Activated T-cell treated with anti-CD3 and anti-CD28 coated beads, Interleukin-2, amount 50 U/mL, for 4 hours (primary cell): Measurements from ENCODE around the gene PCAT7. TPM values are rescaled to one million over a fixed set of nuclear protein-coding genes. Genes with fewer than 3 reads are reported as not detected.
"Not testable (repeated sequence)": the region's sequence is repeated elsewhere in the genome, so short reads cannot be mapped to it uniquely, and the experiment has no call there.

ENCODE experiments used
- ATAC-seq, 2 donors: fragments of 200-7000 bp; cut with Tn5 transposase; one replicate each; pipeline ENCODE4 v1.10.0; 2021
- DNase-seq: peaks from one replicate; pipeline ENCODE4 v3.0.0-alpha.2; 2020
- H3K27me3 Mint-ChIP-seq: one replicate; pipeline ENCODE4 v1.8.0; 2021; ENCODE audit warnings: low read depth, mixed read lengths
- H3K36me3 Mint-ChIP-seq: one replicate; pipeline ENCODE4 v1.8.0; 2022; ENCODE audit warnings: mixed read lengths; ENCODE audit not compliant: insufficient read depth
- H3K4me1 Mint-ChIP-seq: one replicate; pipeline ENCODE4 v1.8.0; 2021; ENCODE audit warnings: low read depth, mixed read lengths
- H3K4me3 Mint-ChIP-seq: one replicate; pipeline ENCODE4 v1.8.0; 2021; ENCODE audit warnings: mild to moderate bottlenecking, moderate library complexity, mixed read lengths
- H3K9me3 Mint-ChIP-seq: one replicate; pipeline ENCODE4 v1.8.0; 2021; ENCODE audit warnings: mixed read lengths
- total RNA-seq, 3 donors: library from RNA; stranded (reverse); gene quantifications; one replicate each; pipeline ENCODE4 v1.2.1, GENCODE V29; 2021

Gene PCAT7
- total RNA-seq, 3 donors from 2014 or later: not detected

GRCh38 chr9:94577036-94577435, 22.2 kb downstream of the PCAT7 start:
- Mint-ChIP-seq H3K4me3 (no peak overlapping the region), H3K36me3 (no peaks in the 10 kb centered on the region), H3K9me3 (no peaks in the 10 kb centered on the region), H3K4me1 (no peaks in the 10 kb centered on the region), H3K27me3 (peaks cover 15% of the 10 kb centered on the region)
- no peak for DNase-seq
- no peak for ATAC-seq

DNA sequence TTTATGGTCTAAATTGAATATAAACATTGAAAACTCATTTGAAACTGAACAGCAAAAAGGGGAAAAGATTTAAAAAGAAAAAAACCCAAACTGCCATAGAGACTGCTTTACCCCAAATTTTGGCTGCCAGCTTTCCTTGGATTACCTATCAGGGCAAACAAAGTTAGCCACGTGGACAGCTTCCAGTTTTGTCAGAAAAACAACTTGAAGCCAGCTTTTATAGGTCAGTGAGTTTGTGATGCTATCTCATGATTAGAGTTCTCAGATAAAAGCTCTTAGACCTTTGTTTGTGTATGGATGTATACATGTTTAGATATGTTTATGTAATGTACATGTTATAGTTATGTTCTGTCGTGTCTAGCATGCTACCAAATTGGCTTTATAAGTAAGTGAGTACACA, 22.7 kb downstream of the PCAT7 start:
- H3K36me3 Mint-ChIP-seq: no peaks in the 10 kb centered on the region
- no peak for DNase-seq
- ATAC-seq: no peak
- H3K4me3 Mint-ChIP-seq: no peak overlapping the region
- no peaks in the 10 kb centered on the region for H3K9me3 Mint-ChIP-seq
- peaks cover 10% of the 10 kb centered on the region for H3K27me3 Mint-ChIP-seq
- H3K4me1 Mint-ChIP-seq: no peaks in the 10 kb centered on the region

DNA sequence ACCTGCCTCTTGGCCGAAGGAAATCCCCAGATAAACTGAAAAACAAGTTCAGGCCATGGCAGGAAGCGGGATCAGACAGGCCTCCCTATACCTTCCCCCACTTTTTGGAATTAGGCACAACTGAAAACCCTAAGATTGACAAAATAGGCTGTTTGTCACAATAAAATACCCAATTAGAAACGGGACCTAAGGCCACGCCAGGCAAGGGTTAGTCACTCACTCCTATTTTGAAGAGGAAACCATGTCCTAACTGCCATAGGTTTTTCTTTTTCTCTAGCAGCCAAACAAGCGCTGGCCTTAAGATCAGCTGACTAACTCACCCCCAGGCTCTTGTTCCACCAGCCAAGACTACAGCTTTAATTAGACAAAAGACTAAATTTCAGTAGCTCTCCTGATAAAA, 26.8 kb downstream of the PCAT7 start:
- no peak for DNase-seq
- Mint-ChIP-seq H3K9me3 (no peaks in the 10 kb centered on the region), H3K4me1 (peaks cover 17% of the 10 kb centered on the region), H3K36me3 (no peaks in the 10 kb centered on the region), H3K27me3 (peaks cover 2% of the 10 kb centered on the region), H3K4me3 (no peak overlapping the region)
- ATAC-seq: no peak

GRCh38 chr9:94584555-94584954, 29.7 kb downstream of the PCAT7 start:
- Mint-ChIP-seq H3K4me1 (peaks cover 17% of the 10 kb centered on the region), H3K9me3 (no peaks in the 10 kb centered on the region), H3K27me3 (peaks cover 10% of the 10 kb centered on the region), H3K4me3 (no peak overlapping the region), H3K36me3 (no peaks in the 10 kb centered on the region)
- DNase-seq (no peak), ATAC-seq (peak in 1 of 2 donors; percentile 62)

DNA sequence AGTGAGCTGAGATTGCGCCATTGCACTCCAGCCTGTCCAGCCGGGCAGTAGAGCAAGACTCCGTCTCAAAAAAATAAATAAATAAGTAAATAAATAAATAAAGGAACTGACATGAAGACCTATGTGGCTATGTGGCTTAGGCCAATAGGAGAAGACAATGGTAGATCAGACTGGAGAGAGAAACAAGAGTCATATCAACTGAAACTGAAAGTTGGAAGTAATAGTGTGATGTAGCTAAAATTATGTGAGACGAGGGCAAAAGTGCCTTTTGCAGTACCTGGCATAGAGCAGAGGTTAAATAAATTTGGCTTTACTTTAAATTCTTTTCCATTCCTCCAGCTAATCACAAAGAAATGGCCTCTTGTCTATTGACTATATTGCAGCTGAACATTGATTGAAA, 31.4 kb downstream of the PCAT7 start:
- H3K36me3 Mint-ChIP-seq: no peaks in the 10 kb centered on the region
- peaks cover 17% of the 10 kb centered on the region for H3K4me1 Mint-ChIP-seq
- peak in 1 of 2 donors; percentile 53 for ATAC-seq

GRCh38 chr9:94586814-94587213, 31.9 kb downstream of the PCAT7 start:
- Mint-ChIP-seq H3K4me3 (no peak overlapping the region), H3K9me3 (no peaks in the 10 kb centered on the region), H3K27me3 (peaks cover 13% of the 10 kb centered on the region), H3K36me3 (no peaks in the 10 kb centered on the region), H3K4me1 (peaks cover 17% of the 10 kb centered on the region)
- no peak for DNase-seq
- ATAC-seq: no peak

More for the DNA sequence above, 31.4 kb downstream of the PCAT7 start:
- DNase-seq: no peak
- H3K4me3 Mint-ChIP-seq: no peak overlapping the region
- no peaks in the 10 kb centered on the region for H3K9me3 Mint-ChIP-seq
- H3K27me3 Mint-ChIP-seq: peaks cover 13% of the 10 kb centered on the region

GRCh38 chr9:94588681-94589080, 33.8 kb downstream of the PCAT7 start:
- H3K4me3 Mint-ChIP-seq: no peak overlapping the region
- H3K9me3 Mint-ChIP-seq: no peaks in the 10 kb centered on the region
- H3K27me3 Mint-ChIP-seq: peaks cover 13% of the 10 kb centered on the region
- peaks cover 17% of the 10 kb centered on the region for H3K4me1 Mint-ChIP-seq
- ATAC-seq (no peak), DNase-seq (no peak)
- no peaks in the 10 kb centered on the region for H3K36me3 Mint-ChIP-seq

GRCh38 chr9:94591046-94591545, 36.2 kb downstream of the PCAT7 start:
- peaks cover 16% of the 10 kb centered on the region for H3K27me3 Mint-ChIP-seq
- not testable (repeated sequence) for ATAC-seq, H3K4me1 Mint-ChIP-seq, H3K4me3 Mint-ChIP-seq, H3K36me3 Mint-ChIP-seq, DNase-seq, H3K9me3 Mint-ChIP-seq

- Mint-ChIP-seq H3K4me1 (no peaks in the 10 kb centered on the region), H3K36me3 (no peaks in the 10 kb centered on the region), H3K9me3 (no peaks in the 10 kb centered on the region), H3K4me3 (no peak overlapping the region), H3K27me3 (peaks cover 17% of the 10 kb centered on the region)
- DNase-seq (no peak), ATAC-seq (no peak)
Measured at GRCh38 chr9:94591876-94592275, 37.0 kb downstream of the PCAT7 start.

GRCh38 chr9:94592683-94593082, 37.8 kb downstream of the PCAT7 start:
- not testable (repeated sequence) for DNase-seq, H3K36me3 Mint-ChIP-seq, ATAC-seq, H3K4me1 Mint-ChIP-seq, H3K9me3 Mint-ChIP-seq, H3K4me3 Mint-ChIP-seq
- H3K27me3 Mint-ChIP-seq: peaks cover 16% of the 10 kb centered on the region

DNA sequence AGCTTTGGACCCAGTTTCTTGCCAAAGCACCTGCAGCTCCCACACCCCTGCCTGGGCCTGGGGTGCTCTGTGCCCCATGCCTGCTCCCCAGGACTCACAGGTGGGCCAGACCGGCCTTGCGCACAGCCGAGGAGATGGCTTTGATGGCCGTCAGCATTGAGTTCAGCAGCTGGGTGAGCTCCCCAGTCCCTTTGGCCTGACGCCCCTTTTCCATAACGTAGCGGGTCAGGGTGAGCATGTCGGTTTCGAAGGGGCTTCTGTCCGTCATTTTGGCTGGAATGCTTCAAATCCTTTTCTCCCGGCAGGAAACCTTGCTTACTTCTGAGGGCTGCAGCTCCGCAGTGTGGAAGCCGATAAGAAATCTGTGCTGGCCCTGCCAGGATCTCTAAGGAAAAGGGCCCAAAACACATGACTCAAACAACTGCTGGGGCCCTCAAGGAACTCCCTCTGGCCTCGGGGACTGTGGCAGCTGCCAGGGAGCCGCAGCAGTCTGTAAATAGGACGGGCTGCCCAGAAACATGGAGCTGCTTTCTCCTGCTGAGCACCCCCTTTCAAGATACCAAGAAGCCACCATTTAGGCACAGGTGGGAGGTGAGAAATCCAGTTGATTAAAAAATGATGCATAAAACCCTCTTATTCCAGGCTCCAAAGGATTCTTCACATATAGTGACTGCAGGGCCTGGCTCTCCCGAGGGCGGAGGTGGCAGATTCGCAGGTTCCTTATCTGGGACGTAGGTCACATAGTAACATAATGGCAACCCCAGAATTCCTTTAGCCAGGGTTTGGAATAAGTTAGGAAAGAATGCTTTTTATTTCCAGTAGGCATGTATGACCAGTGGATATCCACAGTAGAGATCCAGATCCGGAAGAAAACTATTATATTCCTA, 38.8 kb downstream of the PCAT7 start, which contains the start of gene FBP2:
Gene FBP2, minus strand, starts transcription at position 366 of the 887 bp plus-strand sequence. Its CDS starts 98 bp downstream, at position 268.
- ATAC-seq: no peak
- no peak within 1 kb of the TSS for H3K4me3 Mint-ChIP-seq
- DNase-seq: no peak

GRCh38 chr9:94599102-94599501, 44.2 kb downstream of the PCAT7 start:
- ATAC-seq (no peak), DNase-seq (no peak)
- H3K9me3 Mint-ChIP-seq: no peaks in the 10 kb centered on the region
- no peaks in the 10 kb centered on the region for H3K36me3 Mint-ChIP-seq
- H3K4me3 Mint-ChIP-seq: no peak overlapping the region
- peaks cover 13% of the 10 kb centered on the region for H3K27me3 Mint-ChIP-seq
- H3K4me1 Mint-ChIP-seq: peaks cover 7% of the 10 kb centered on the region

More for the DNA sequence above, 38.8 kb downstream of the PCAT7 start, which contains the start of gene FBP2:
- Mint-ChIP-seq H3K9me3 (no peaks in the 10 kb centered on the region), H3K4me1 (no peaks in the 10 kb centered on the region), H3K27me3 (peaks cover 18% of the 10 kb centered on the region), H3K36me3 (no peaks in the 10 kb centered on the region)

DNA sequence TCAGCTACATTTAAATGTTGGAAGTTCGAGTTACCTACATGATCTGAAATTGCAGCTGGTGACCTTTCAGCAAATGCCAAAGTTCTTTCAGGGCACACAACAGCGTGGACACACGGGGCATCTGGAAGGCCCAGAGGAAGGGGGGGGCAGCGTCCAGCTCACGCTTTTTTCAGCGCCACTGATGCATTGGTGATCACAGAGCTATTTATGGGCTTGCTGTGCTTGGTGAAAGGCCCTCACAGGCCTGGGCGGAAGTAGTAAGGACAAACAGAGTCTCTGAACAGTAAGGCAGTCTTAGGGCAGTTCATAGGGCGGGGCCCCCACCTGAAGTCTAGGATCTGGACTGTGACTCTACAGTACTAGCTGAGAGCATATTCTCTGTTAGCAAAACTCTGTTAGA, 45.4 kb downstream of the PCAT7 start:
- Mint-ChIP-seq H3K4me3 (no peak overlapping the region), H3K4me1 (peaks cover 7% of the 10 kb centered on the region), H3K36me3 (no peaks in the 10 kb centered on the region), H3K9me3 (no peaks in the 10 kb centered on the region), H3K27me3 (peaks cover 10% of the 10 kb centered on the region)
- DNase-seq: no peak
- ATAC-seq: no peak

GRCh38 chr9:94600715-94601114, 45.8 kb downstream of the PCAT7 start:
- Mint-ChIP-seq H3K27me3 (peaks cover 10% of the 10 kb centered on the region), H3K9me3 (no peaks in the 10 kb centered on the region), H3K4me3 (no peak overlapping the region), H3K36me3 (no peaks in the 10 kb centered on the region), H3K4me1 (peaks cover 7% of the 10 kb centered on the region)
- no peak for ATAC-seq
- no peak for DNase-seq

DNA sequence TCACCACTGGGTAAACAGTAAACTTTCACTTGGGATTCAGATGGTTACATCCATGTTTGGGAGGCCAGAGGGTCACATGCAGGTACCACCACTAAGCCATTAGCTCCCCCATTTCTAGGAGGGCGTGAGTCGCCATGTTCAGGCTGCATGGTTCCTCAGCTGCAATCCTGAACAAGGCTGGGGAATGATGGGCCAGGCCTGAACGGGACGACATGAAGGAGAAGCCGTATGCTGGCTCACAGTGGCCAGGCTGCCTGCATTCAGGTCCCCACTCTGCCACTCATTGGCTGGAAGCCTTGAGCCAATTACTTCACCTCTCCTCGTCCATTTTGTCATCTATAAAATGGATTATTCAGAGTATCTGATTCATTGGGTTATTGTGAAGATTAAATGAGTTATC, 47.8 kb downstream of the PCAT7 start:
- Mint-ChIP-seq H3K9me3 (no peaks in the 10 kb centered on the region), H3K4me1 (peaks cover 7% of the 10 kb centered on the region), H3K4me3 (no peak overlapping the region), H3K36me3 (no peaks in the 10 kb centered on the region), H3K27me3 (peaks cover 10% of the 10 kb centered on the region)
- ATAC-seq: no peak
- DNase-seq: no peak
